Upper lobe of left lung (tissue), 6 donors: ENCODE results near the gene TIGD7. TPM values are rescaled to one million over a fixed set of nuclear protein-coding genes. Genes with fewer than 3 reads are reported as not detected.
A peak's percentile ranks its signal among the peaks of the same experiment; 100 is the strongest.

Experiments
- ATAC-seq, 2 donors: fragments of 200-7000 bp; cut with Tn5 transposase; one replicate each; pipeline ENCODE4 v1.9.1; 2022; ENCODE audit warnings: mild to moderate bottlenecking in 2 of 2, moderate library complexity in 2 of 2; ENCODE audit not compliant: low FRiP score in 2 of 2
- DNase-seq, 2 donors: peaks; one replicate each; pipeline ENCODE4 v3.0.0-alpha.2; 2019 to 2020
- H3K27ac ChIP-seq, 4 donors: fragments of 200-600 bp; sonication (generic); one replicate each; pipeline ENCODE4 v1.5.1; 2016 to 2019
- H3K27me3 ChIP-seq, 4 donors: fragments of 200-600 bp; sonication (generic); one replicate each; pipeline ENCODE4 v1.5.1; 2017 to 2019
- H3K36me3 ChIP-seq, 4 donors: fragments of 200-600 bp; sonication (generic); one replicate each; pipeline ENCODE4 v1.5.1; 2016 to 2019
- H3K4me1 ChIP-seq, 4 donors: fragments of 200-600 bp; sonication (generic); one replicate each; pipeline ENCODE4 v1.5.1; 2018 to 2019
- H3K4me3 ChIP-seq, 4 donors: fragments of 200-600 bp; sonication (generic); one replicate each; pipeline ENCODE4 v1.5.1; 2017 to 2019; ENCODE audit warnings: mild to moderate bottlenecking in 2 of 4, moderate library complexity in 1 of 4
- H3K9me3 ChIP-seq, 4 donors: fragments of 200-600 bp; sonication (generic); one replicate each; pipeline ENCODE4 v1.5.1; 2018 to 2019
- EP300 ChIP-seq, 4 donors: sonication (generic); formaldehyde crosslinking; IDR thresholded peaks; one replicate each; pipeline ENCODE4 v1.5.1; 2017; ENCODE audit warnings: antibody characterized with exemption in 4 of 4, control low read depth in 2 of 4
- POLR2A ChIP-seq, 4 donors: fragments of 450-650 bp; IDR thresholded peaks; one replicate each; pipeline ENCODE4 v1.5.1; 2016 to 2017; ENCODE audit warnings: antibody characterized with exemption in 4 of 4, mild to moderate bottlenecking in 2 of 4
- POLR2AphosphoS5 ChIP-seq, 2 donors: sonication (generic); formaldehyde crosslinking; IDR thresholded peaks; one replicate each; pipeline ENCODE4 v1.5.1; 2017; ENCODE audit warnings: antibody characterized with exemption in 2 of 2
- WGBS, 2 donors: methylation state at CpG; one replicate each; pipeline ENCODE4 v1.1.5; 2017 to 2018; 5-methylcytosine and 5-hydroxymethylcytosine counted together
- total RNA-seq, 6 donors: library from RNA; depleted of rRNA in 4 of 6; stranded (reverse); fragments of >200 nt in 4 of 6; gene quantifications; one replicate each; pipeline versions ENCODE4 v1.1.0 to v1.2.1, GENCODE V29; 2016 to 2021
- TF ChIP-seq, protein P1 (sequence below), 6 experiments: fragments of 450-650 bp in 4 of 6; fragments of 200-600 bp in 2 of 6; sonication (generic) in 2 of 6; IDR thresholded peaks; one replicate each; pipeline ENCODE4 v1.5.1; 2016 to 2019; ENCODE audit warnings: antibody characterized with exemption in 6 of 6
- donor health status: DM: no; HTN: no; CAD: no; lungs with moderate emphysema.
- donor health status: DM: no; HTN: yes; CAD: no; lungs with severe emphysema.

TIGD7 gene
- total RNA-seq, 6 donors from 2014 or later: 1.3 to 6.0 (median 4.0) TPM

- H3K27me3 ChIP-seq: no peaks in the 10 kb centered on the region
- ATAC-seq (no peak), DNase-seq (peak in 1 of 2 donors; percentile 71)
- H3K4me3 ChIP-seq: no peak overlapping the region
- H3K27ac ChIP-seq: no peak overlapping the region
- no peaks in the 10 kb centered on the region for H3K4me1 ChIP-seq
- 42 to 78% methylated on average over 8 to 43 of the region's 45 CpGs for WGBS, 2 donors
- H3K9me3 ChIP-seq: peaks cover 44 to 100% (median 90%) of the 10 kb centered on the region in 4 donors
- TF ChIP-seq POLR2AphosphoS5 (IDR thresholded peaks at IDR 0.05): no peak
- TF ChIP-seq, protein P1, sequence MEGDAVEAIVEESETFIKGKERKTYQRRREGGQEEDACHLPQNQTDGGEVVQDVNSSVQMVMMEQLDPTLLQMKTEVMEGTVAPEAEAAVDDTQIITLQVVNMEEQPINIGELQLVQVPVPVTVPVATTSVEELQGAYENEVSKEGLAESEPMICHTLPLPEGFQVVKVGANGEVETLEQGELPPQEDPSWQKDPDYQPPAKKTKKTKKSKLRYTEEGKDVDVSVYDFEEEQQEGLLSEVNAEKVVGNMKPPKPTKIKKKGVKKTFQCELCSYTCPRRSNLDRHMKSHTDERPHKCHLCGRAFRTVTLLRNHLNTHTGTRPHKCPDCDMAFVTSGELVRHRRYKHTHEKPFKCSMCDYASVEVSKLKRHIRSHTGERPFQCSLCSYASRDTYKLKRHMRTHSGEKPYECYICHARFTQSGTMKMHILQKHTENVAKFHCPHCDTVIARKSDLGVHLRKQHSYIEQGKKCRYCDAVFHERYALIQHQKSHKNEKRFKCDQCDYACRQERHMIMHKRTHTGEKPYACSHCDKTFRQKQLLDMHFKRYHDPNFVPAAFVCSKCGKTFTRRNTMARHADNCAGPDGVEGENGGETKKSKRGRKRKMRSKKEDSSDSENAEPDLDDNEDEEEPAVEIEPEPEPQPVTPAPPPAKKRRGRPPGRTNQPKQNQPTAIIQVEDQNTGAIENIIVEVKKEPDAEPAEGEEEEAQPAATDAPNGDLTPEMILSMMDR (IDR thresholded peaks at IDR 0.05): no peak
- no peak for TF ChIP-seq EP300 (IDR thresholded peaks at IDR 0.05)
- no peak for TF ChIP-seq POLR2A (IDR thresholded peaks at IDR 0.05)
- H3K36me3 ChIP-seq: peaks cover 12 to 45% (median 32%) of the 10 kb centered on the region in 4 donors
Measured at GRCh38 chr16:3295209-3295608, 10.0 kb downstream of the TIGD7 start.

DNA sequence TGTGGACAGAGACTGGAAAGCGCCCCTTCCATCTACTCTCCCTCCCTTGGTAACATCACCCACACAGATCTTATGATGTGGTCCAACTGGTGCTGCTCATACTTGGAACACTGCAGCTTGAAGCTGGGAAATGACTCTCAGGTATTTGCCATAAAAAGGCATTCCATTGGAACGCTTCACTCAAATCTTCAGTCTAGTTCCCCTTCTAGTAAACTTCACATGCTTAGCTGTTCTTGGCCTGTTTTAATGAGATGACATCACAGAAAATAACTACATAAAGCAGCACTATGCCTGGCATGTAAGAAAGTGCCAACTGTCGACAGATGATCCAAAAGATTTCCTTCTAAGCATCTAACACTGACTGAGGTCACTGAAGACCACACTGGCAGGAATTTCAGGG lies 12.6 kb downstream of the TIGD7 start:
- peaks cover 23 to 66% (median 49%) of the 10 kb centered on the region in 4 donors for H3K36me3 ChIP-seq
- 93 to 100% methylated on average over 3 of the region's 3 CpGs for WGBS, 2 donors

GRCh38 chr16:3289998-3290673 lies 15.1 kb downstream of the TIGD7 start:
- Histone ChIP-seq H3K4me1 (peaks cover 2 to 13% (median 4%) of the 10 kb centered on the region in 4 donors), H3K4me3 (no peak overlapping the region), H3K27me3 (no peaks in the 10 kb centered on the region), H3K9me3 (peaks cover 59 to 86% (median 78%) of the 10 kb centered on the region in 4 donors), H3K36me3 (peaks cover 27 to 88% (median 62%) of the 10 kb centered on the region in 4 donors), H3K27ac (no peak overlapping the region)
- 99% methylated on average over 15 to 16 of the region's 16 CpGs for WGBS, 2 donors
- TF ChIP-seq POLR2AphosphoS5 (IDR thresholded peaks at IDR 0.05) (no peak), POLR2A (IDR thresholded peaks at IDR 0.05) (no peak), EP300 (IDR thresholded peaks at IDR 0.05) (no peak)
- TF ChIP-seq, protein P1 (IDR thresholded peaks at IDR 0.05): no peak
- DNase-seq (no peak), ATAC-seq (no peak)

More for the DNA sequence above, 12.6 kb downstream of the TIGD7 start:
- H3K27ac ChIP-seq: no peak overlapping the region
- no peak overlapping the region for H3K4me3 ChIP-seq
- peaks cover 65 to 99% (median 93%) of the 10 kb centered on the region in 4 donors for H3K9me3 ChIP-seq
- no peak for TF ChIP-seq POLR2AphosphoS5 (IDR thresholded peaks at IDR 0.05)
- no peak for TF ChIP-seq POLR2A (IDR thresholded peaks at IDR 0.05)
- TF ChIP-seq, protein P1 (IDR thresholded peaks at IDR 0.05): no peak
- no peak for TF ChIP-seq EP300 (IDR thresholded peaks at IDR 0.05)
- H3K27me3 ChIP-seq: no peaks in the 10 kb centered on the region
- H3K4me1 ChIP-seq: no peaks in the 10 kb centered on the region
- DNase-seq (no peak), ATAC-seq (no peak)

- Histone ChIP-seq H3K4me1 (peaks cover 16 to 37% (median 23%) of the 10 kb centered on the region in 4 donors), H3K27ac (no peak overlapping the region), H3K9me3 (peaks cover 22 to 36% (median 29%) of the 10 kb centered on the region in 4 donors), H3K4me3 (peak overlapping the region in 3 of 4 donors; percentile 86 to 99 (median 88)), H3K27me3 (no peaks in the 10 kb centered on the region), H3K36me3 (peaks cover 15 to 50% (median 34%) of the 10 kb centered on the region in 4 donors)
- TF ChIP-seq, protein P1 (IDR thresholded peaks at IDR 0.05): no peak
- no peak for TF ChIP-seq EP300 (IDR thresholded peaks at IDR 0.05)
- no peak for TF ChIP-seq POLR2A (IDR thresholded peaks at IDR 0.05)
- no peak for TF ChIP-seq POLR2AphosphoS5 (IDR thresholded peaks at IDR 0.05)
- WGBS, 2 donors: 83 to 86% methylated on average over 6 of the region's 6 CpGs
- DNase-seq (no peak), ATAC-seq (no peak)
Measured at GRCh38 chr16:3285131-3285530, 20.1 kb downstream of the TIGD7 start.
